HG03354 (cell line): Measurements from ENCODE around the gene JPH4.

Experiments
- ATAC-seq: cut with Tn5 transposase; IDR thresholded peaks from one replicate; pipeline ENCODE4 v1.9.1; 2021; ENCODE audit warnings: mild to moderate bottlenecking; ENCODE audit not compliant: unreplicated experiment, poor library complexity, severe bottlenecking

The JPH4 gene

DNA sequence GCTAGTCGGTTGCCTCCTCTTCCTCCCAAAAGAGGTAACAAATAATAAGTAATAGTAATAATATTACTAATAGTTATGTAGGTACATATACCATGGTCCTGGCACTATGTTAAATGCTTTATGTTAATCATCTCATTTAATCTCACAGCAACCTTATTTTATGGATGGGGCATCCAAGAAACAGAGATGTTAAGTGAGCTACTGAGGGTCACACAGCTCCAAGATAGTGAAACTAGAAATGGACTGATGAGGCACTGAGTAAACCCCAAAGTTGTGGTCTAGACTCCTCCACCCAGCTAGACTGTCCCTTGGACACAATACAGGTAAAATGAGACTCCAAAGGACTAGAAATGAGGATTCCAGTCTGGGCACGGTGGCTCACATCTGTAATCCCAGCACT lies 42.1 kb downstream of the JPH4 start:
- ATAC-seq = no peak

DNA sequence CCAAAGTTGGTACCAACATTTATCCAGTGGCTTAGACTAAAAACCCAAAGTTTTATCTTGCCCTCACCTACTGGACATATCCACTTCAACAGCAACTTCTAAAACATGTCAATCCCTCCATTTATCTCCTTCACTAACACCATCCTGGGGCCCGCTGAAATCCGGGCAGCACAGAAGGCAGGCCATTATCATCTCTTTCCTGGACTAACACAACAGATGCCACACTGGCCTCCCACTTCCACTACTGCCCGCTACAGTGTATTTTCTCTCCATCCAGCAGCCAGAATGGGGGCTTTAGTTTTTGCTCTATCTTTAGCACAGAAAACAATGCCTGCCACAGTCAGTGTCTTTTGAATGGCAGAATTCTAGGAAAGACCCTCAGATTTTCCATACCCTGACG lies 42.6 kb downstream of the JPH4 start:
- ATAC-seq = no peak

DNA sequence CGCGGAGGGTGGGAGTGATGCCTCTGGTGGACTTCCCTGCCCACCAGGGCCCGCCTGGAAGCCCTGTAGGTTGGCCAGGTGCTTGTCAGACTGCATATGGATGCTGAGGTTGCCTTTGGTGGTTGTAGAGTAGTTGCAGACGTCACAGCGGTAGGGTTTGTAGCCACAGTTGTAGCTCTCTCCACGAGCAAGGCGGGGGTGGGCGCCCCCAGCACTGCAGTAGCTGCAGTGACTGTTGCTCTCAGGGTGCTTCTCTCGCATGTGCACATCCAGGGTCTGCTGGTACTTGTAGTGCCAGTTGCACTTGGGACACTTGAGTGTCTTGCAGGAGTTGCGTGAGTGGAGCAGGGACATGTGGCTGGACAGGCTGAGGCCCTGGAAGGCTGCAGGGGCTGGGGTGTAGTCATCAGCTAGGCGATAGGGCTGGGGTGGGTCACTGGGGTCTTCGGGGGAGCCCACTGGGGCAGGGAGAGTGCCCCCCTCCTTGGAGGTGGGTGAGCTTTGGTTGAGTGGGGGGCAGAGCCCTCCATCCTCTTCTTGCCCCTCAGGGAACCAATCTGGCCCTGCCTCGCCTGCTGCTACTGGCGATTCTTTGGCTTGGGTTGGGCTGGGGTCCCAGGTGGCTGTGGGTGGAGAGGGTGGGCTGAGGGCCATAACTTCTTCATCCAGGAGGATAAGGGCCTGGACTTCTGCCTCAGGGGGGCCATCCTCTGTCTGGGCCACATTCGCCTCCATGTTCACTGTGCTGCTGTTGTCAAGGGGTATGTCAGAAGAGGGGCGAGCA lies 44.7 kb downstream of the JPH4 start:
- ATAC-seq = no peak

DNA sequence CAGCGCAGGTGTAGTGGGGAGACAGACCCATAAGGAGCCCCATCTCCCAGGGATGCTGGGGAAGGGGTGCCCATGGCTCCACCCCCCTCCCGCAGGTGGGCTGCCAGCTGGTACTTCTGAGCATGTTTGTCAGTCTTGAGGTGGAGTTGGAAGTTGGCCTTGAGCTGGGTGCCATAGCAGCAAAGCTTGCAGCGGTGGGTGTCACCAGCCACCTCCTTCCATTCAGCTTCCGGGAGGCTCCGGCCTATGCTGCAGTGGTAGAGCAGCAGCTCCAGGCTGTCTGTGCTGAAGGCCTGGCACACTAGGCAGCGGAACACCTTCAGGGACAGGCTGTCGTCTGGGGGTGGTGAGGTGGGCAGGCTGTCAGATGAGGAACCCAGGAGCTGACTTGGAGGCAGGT lies 45.9 kb downstream of the JPH4 start:
- no peak for ATAC-seq

DNA sequence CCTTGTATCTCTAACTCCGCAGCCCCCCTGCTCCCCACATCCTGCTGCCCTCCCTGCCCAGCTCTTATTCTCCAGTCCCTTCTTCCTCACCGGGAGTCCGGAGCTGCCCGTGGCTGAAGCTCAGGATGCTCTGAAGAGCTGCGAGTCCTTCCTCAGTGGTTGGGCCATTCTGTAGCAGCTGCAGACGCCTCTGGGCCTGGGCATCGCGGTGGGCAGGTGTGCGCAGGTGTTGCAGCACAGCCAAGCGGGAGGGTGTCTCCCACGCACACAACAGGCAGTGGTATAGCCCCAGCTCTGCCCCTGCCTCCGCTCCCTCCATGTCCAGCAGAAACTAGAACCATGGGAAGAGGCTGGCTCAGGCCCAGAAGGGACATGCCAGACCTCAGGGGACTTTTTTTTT lies 47.2 kb downstream of the JPH4 start:
- no peak for ATAC-seq

DNA sequence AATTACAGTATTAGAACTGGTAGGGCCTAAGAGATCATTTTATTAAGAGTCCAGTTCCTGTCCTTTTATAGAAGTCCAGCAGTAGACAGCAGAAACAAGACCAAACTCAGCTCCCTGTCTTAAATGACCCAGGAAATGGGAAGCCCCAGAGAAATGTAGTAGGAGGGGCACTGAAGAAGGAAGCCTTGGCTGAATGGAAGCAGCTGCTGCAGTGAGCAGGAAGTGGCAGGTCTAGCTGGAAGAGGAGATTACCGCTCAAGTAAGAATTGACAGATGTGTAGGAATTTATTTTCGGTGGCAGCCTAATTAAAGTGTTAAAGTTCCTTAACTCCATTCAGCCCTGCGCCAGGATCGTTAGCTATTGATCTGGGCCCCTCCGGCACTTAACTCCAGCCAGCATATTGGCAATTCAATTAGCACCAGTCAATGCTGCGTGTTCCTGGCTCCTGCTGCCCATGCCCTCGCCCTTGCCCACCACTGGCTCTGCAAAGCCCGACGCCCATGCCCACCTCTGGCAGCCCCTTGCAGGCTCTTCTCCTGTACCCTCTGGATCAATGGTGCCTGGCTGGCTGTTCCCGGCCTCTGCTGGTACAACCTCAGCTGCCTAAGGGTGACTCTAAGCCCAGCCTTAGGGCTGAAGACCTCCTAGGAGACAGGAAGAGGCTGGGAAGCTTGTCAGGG lies 48.1 kb downstream of the JPH4 start:
- ATAC-seq = no peak

DNA sequence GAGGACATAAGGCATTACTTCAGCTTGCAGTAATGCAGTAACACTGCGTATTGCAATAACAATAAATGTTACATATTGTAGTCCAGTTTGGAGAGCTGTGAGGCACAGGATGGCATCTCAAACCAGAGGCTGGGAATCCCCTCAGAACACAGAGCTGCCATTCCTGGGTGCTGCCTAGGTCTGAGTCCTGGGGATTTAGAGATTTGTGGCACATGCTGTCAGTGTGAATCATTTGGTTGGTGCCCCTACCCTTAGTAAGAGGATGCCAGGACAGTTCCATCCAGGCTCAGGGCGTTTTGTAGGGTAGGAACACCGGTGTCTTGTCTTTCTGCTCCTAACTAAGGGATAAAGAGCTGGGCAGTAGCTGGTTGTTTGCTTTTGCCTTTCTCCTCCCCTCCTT lies 49.6 kb downstream of the JPH4 start:
- ATAC-seq = no peak

DNA sequence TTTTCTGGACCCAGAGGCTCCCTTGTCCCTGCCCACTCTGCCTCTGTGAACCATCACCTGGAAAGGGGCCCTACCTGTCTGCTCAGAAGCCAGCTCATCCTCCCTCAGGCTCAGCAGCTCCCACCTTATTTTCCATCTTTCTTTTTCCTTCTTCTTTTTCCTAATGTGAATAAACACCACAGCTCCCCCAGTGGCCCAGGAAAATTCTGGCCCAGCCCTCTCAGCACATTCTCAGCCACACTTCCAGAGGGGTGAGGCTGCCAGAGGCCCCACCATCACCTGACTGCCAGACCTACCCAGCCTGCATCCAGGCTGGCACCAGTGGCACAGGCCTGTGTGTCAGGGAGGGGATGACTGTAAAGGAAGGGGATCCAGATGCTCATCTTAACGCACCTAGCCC lies 50.0 kb downstream of the JPH4 start:
- ATAC-seq = no peak

DNA sequence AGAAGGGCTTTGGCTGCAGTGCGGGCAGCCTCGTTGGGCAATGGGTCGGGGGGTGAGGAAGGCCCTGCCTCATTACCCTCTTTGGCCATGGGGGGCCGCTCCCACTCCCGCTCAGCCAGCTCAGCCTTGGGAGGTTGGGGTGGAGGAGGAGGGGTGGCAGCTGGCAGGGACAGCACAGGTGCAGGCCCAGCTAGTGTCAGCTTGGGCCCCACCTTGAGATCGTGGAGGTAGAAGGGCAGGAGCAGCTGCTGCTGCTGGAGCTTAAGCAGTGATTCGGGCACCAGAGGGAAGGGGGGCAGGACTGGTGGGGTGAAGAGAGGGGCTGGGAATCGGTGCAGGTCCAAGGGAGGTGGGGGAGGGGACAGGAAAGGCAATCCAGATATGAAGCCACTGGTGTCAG lies 53.0 kb downstream of the JPH4 start:
- ATAC-seq = no peak

DNA sequence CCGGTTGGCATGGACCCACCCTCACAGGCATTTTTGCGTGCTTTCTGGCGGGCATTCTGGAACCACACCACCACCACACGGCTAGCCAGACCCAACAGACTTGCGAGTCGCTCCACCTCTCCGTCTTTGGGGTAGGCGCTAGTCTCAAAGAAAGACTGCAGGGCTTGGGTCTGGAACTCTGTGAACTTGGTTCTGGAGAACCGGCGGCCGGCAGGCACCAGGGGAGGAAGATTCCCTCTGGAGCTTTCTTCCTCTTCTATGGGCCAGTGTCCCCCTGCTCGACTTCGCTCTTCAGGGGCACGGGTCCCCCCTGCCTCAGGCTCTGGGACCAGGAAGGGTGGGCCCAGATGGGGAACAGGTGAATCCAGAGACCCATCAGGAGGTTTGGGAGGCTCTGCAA lies 53.6 kb downstream of the JPH4 start:
- no peak for ATAC-seq

DNA sequence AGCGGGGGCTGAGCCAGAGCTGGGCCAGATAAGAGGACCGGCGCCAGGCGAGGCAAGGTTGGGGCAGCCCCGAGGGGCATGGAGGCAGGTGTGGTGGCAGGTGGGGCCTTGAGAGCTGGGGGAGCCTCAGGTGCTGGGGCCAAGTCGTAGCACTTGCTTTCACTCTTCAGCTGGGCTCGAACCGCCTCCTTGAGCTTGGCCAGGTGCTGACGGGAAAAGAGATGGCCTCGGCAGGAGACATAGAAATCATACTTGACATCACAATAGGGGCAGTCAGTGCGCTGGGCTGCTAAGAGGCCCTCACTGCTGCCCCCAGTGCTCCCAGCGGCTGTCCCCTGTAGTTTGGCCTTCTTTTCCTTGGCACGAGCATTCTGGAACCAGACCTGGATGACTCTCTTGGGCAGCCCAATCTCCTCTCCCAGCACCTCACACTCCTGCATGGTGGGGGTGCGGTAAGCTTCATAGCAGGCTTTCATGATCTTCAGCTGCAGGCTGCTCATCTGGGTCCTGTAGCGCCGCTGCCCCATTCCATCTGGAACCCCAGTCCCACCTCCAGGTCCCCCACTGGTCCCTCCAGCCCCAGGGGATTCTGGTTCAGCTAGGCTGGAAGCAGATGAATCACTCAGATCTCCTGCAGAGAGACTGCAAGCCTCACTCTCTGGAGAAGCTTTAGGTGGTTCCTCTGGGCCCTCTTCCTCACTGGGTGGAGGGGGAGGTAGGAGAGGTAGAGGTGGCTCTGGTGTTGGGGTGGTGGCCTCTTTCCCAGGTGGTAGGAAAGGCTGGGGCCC lies 55.2 kb downstream of the JPH4 start:
- ATAC-seq = no peak

DNA sequence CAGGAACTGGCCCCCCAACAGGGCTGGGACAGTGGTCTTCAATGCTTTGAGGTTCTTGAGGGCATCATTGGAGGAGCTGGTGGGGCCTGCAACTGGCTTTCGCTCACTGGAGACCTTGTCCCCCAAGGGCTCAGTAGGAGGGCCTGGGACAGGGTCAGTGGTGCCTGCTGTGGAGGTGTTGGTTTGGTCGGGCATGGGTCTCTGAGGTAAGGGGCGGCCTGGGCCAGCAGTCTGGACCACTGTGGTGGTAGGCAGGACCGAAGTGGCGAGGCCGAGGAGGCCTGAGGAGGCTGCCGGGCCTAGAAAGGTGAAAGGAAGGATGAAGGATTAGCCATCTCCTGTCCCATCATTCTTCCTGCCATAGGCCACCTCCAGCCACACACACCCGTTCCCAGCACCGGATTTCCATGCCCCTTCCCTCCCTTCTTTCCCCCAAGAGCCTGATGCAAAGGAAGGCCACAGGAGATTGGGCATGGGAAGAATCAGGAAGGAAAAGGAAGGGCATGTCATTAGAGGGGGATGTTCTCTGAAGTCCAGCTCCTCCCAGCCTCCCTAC lies 55.9 kb downstream of the JPH4 start:
- ATAC-seq = no peak

DNA sequence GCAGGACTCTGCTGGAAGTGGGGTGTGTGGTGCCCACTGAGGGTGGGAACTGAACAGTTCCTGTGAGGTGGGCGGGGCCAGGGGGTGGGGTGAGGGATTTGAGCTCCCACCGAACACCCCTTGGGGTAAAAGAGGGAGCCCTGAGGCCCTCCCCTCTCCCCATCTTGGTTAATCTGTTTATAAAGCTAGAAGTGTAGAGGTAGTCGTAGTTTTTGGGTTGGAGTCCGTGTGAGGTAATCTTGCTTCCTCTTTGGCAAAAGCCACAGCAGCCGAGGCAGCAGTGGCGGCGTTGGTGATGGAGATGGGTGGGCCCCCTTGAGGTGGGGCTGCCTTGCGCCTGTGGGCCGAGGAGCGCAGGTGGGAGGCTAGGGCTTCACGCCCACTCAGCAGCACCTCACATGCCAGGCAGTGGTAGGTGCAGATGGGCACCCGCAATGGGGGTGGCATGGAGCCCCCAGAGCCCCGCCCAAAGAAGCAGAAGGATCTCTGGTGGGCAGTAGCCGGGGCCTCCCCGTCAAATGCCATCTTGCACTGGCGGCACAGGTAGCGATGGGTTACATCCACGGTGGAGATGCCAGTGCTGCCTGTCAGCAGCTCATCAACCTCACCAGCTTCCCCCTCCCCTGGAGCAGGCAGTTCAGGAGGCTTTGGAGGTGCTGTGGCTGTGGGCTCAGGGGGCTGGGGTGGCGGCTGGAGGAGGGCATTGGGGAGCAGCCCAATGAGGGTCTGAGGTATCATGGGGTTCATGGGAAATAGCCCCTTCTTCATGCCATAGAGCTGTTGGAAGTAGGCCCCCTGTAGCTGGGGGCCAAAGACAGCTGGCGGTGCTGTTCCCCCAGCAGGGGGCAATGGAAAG lies 56.6 kb downstream of the JPH4 start:
- ATAC-seq = no peak

DNA sequence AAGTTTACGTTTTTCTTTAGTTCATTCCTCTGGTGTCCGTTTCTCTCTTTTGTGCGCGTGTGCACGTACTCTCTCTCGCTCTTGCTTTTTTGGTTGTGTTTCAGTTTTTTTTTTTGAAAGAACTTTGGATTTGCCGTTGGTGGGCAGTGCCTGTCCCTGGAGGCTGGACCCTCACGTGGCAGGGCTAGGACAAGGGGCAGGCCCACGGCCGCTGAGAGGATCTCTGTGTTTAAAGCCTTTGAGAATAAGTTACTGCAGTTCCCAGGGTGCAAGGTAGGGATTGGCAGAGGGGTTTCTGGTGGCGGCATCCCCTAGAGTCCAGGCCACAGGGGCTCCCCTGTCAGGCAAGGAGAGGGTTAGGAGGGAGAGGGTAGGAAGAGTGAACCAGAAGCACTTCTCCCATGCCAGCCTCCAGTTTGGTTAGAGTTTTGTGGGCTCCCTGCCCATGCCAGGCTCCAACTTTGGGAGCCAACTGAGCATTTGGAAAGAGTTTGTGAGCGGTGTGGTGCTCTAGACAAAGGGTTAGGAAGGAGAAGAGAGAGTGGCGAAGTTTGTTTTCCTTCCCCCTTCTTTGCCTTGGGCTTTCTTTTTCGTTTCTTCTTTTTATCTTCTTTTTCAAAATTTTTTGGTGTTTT lies 57.6 kb downstream of the JPH4 start:
- no peak for ATAC-seq

DNA sequence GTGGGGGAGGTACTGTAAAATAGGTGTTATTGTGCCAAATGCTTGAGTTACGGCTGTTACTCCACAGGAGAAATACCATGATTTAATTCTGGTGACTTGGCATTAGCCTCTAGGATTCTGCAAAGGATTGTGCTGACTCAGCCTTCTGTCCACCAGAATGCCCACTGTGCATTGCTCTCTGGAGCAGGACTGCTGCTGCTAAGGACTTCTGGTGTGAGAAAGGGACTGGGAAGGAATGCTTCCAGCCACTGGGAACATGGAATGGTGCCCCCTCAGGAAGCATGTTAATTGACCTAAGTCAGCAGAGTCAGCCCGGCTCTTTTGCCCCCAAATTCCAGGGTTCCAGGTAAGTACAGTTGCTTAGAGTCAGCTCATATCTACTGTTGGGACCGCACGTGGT lies 59.9 kb downstream of the JPH4 start:
- no peak for ATAC-seq
